ENCODE results near the gene ATRN.

The ATRN gene

GRCh38 chr20:3660262-3661059 lies 189.6 kb downstream of the ATRN start:
- TF ChIP-seq, protein P1, sequence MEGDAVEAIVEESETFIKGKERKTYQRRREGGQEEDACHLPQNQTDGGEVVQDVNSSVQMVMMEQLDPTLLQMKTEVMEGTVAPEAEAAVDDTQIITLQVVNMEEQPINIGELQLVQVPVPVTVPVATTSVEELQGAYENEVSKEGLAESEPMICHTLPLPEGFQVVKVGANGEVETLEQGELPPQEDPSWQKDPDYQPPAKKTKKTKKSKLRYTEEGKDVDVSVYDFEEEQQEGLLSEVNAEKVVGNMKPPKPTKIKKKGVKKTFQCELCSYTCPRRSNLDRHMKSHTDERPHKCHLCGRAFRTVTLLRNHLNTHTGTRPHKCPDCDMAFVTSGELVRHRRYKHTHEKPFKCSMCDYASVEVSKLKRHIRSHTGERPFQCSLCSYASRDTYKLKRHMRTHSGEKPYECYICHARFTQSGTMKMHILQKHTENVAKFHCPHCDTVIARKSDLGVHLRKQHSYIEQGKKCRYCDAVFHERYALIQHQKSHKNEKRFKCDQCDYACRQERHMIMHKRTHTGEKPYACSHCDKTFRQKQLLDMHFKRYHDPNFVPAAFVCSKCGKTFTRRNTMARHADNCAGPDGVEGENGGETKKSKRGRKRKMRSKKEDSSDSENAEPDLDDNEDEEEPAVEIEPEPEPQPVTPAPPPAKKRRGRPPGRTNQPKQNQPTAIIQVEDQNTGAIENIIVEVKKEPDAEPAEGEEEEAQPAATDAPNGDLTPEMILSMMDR (IDR thresholded peaks at IDR 0.05; ENCODE audit: low read depth, low read length, missing control alignments) = no peak
- DNase-seq (ENCODE audit: extremely low read depth, low read depth) = no peak
- no peak overlapping the region for H3K4me3 ChIP-seq (replicated peaks; ENCODE audit: low read depth, low read length)

GRCh38 chr20:3661060-3661813 lies 190.4 kb downstream of the ATRN start:
- TF ChIP-seq, protein P1 (IDR thresholded peaks at IDR 0.05; ENCODE audit: low read depth, low read length, missing control alignments) = no peak
- H3K4me3 ChIP-seq (replicated peaks; ENCODE audit: low read depth, low read length) = no peak overlapping the region
- no peak for DNase-seq (ENCODE audit: extremely low read depth, low read depth)

DNA sequence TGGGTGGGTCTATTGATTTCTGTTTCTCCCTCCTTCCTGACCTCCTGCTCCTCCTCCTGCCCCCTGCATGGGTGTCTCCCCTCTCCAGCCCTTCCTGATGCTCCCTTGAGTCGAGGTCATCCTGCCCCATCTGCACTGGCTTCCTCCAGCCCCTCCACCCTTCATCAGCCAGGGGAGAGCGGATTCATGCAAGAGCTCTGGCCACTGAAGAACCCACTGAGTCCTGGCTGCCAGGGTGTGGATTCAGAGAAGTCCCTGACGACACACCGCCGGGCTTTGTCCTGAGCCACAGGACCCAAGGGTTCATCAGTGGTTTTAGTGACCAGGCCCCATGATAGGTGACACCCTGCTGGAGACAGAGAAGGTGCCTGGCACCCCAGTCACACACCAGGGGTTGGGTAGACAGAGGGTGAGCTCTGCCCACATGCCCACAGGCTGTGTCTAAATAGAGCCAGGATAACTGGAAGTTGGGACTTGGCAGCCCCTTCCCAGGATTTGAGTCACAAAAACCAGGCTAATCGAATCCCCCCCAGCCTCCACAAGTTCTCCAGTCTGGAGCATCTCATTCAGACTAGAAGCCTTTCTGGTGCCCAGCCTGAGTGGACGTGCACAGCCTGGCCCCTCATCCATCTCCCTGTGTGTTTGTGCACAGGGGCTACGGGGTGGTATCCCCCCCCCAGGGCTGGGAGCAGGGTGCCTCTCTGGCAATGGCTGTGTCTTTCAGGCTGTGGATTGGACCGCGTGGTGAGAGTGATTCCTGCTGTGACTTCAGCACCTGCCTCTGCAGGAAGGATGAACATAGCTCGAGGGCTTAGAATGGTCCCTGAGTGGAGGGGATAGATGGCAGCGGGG lies 191.2 kb downstream of the ATRN start:
- no peak for DNase-seq (ENCODE audit: extremely low read depth, low read depth)
- H3K4me3 ChIP-seq (replicated peaks; ENCODE audit: low read depth, low read length) = no peak overlapping the region
- TF ChIP-seq, protein P1 (IDR thresholded peaks at IDR 0.05; ENCODE audit: low read depth, low read length, missing control alignments) = no peak

DNA sequence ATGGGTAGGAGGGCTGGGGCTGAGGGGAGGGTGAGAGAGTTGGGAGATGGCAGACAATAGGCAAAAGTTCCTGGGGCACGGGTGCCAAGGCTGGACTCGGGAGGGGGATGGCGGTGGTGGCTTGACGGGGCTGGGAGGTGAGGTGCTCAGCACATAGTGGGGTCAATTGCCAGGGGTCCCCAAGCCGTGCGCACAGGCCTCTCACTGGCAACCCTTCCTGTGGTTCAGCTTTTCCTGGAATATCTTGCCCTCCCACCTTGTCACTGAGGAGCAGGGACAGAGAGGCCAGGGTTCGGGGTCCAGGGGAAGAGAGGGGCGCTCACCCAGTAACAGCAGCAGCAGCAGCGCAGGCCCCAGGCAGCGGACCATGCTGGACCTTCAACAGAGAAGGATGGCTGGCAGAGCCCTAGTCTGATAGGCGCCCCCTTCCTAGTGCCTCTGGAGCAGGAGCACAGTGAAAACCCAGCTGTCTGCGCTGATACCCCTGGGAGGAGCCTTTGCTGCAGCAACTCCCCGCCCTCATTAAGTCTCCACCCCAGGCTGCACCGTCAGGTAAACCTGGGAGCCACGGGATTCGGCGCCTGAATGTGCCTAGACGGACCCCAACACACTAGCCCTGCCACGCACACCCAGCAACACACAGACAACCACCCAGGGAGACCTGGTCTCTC lies 192.3 kb downstream of the ATRN start, which contains the start of gene GFRA4:
GFRA4 (minus strand) TSS at position 369 of the 671 bp plus-strand sequence; CDS start at position 369, 0 bp downstream.
- no peak for DNase-seq (ENCODE audit: extremely low read depth, low read depth)
- TF ChIP-seq, protein P1 (IDR thresholded peaks at IDR 0.05; ENCODE audit: low read depth, low read length, missing control alignments) = no peak
- no peak within 1 kb of the TSS for H3K4me3 ChIP-seq (replicated peaks; ENCODE audit: low read depth, low read length)

DNA sequence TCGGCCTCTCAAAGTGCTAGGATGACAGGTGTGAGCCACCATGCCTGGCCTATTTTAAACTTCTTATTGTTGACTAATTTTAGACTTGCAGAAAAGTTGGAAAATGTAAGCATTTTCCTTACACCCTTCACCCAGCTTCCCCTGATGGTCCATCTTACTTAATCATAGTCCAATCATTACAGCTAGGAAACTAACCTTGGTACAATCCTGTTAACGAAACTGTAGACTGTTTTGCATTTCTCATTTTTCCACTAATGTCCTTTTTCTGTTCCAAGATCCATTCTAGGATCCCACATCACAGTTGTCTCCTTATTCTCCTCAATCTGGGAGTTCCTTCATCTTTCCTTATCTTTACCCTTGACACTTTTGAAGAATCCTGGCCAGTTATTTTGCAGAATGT lies 193.0 kb downstream of the ATRN start:
- TF ChIP-seq, protein P1 (IDR thresholded peaks at IDR 0.05; ENCODE audit: low read depth, low read length, missing control alignments) = no peak
- DNase-seq (ENCODE audit: extremely low read depth, low read depth) = no peak
- no peak overlapping the region for H3K4me3 ChIP-seq (replicated peaks; ENCODE audit: low read depth, low read length)

All from HFF-Myc (cell line).